Karpas-422 (cell line): ENCODE measurements around the gene NANOS3. TPM values are rescaled to one million over a fixed set of nuclear protein-coding genes. Genes with fewer than 3 reads are reported as not detected.
A peak's percentile ranks its signal among the peaks of the same experiment; 100 is the strongest.

Experiments used
- DNase-seq: peaks from one replicate; pipeline ENCODE4 v3.0.0-alpha.2; 2015
- H2AFZ ChIP-seq: fragments of 200-600 bp; sonication (generic); 2 replicates; pipeline ENCODE4 v1.6.1; 2014; ENCODE audit warnings: antibody characterized with exemption, low read length, mixed read lengths
- H3K27ac ChIP-seq: fragments of 200-600 bp; sonication (generic); 2 replicates; pipeline ENCODE4 v1.5.1; 2014; ENCODE audit warnings: mild to moderate bottlenecking, low read length, moderate library complexity
- H3K27me3 ChIP-seq: fragments of 200-600 bp; sonication (generic); 2 replicates; pipeline ENCODE4 v1.6.1; 2014; ENCODE audit warnings: low read length, mixed read lengths
- H3K36me3 ChIP-seq: fragments of 200-600 bp; sonication (generic); 2 replicates; pipeline ENCODE4 v1.6.1; 2014; ENCODE audit warnings: low read length, mixed read lengths; ENCODE audit not compliant: insufficient read depth
- H3K4me1 ChIP-seq: fragments of 200-600 bp; sonication (generic); 2 replicates; pipeline ENCODE4 v1.6.1; 2014; ENCODE audit warnings: mild to moderate bottlenecking, low read length, mixed read lengths
- H3K4me2 ChIP-seq: fragments of 200-600 bp; sonication (generic); 2 replicates; pipeline ENCODE4 v1.6.1; 2014; ENCODE audit warnings: low read length, low read depth, mild to moderate bottlenecking; ENCODE audit not compliant: poor library complexity, severe bottlenecking
- H3K4me3 ChIP-seq: fragments of 200-600 bp; sonication (generic); 2 replicates; pipeline ENCODE4 v1.5.1; 2014; ENCODE audit warnings: mild to moderate bottlenecking, antibody characterized with exemption, low read length, mixed read lengths
- H3K79me2 ChIP-seq: fragments of 200-600 bp; sonication (generic); 2 replicates; pipeline ENCODE4 v1.6.1; 2014; ENCODE audit warnings: mild to moderate bottlenecking, low read length, mixed read lengths
- H3K9ac ChIP-seq: fragments of 200-600 bp; sonication (generic); 2 replicates; pipeline ENCODE4 v1.6.0; 2014; ENCODE audit warnings: low read length
- H3K9me2 ChIP-seq: fragments of 200-600 bp; sonication (generic), shearing (Covaris generic); replicated peaks from 2 replicates; pipeline ENCODE4 v1.6.0; 2014; ENCODE audit warnings: mild to moderate bottlenecking, low read length, moderate library complexity; ENCODE audit not compliant: insufficient read depth
- H3K9me3 ChIP-seq: fragments of 300-700, 200-600 bp; sonication (generic); 2 replicates; pipeline ENCODE4 v1.6.1; 2014; ENCODE audit warnings: low read length, mixed read lengths
- H4K20me1 ChIP-seq: fragments of 200-600 bp; sonication (generic); 2 replicates; pipeline ENCODE4 v1.6.1; 2014; ENCODE audit warnings: mild to moderate bottlenecking, antibody characterized with exemption, low read length, low read depth; ENCODE audit not compliant: insufficient read depth
- total RNA-seq: library from RNA; depleted of rRNA; stranded (reverse); fragments of >200 nt; shearing (Covaris generic); gene quantifications from 2 replicates; pipeline ENCODE4 v1.2.3, GENCODE V29; 2014; ENCODE audit warnings: low replicate concordance

NANOS3 gene
- total RNA-seq, 1 experiment from 2014 or later: not detected

- H3K9ac ChIP-seq: no peak overlapping the region
- H2AFZ ChIP-seq: no peak overlapping the region
- H3K27ac ChIP-seq: no peak overlapping the region
- peaks cover 7% of the 10 kb centered on the region for H3K4me1 ChIP-seq
- DNase-seq: no peak
- H3K9me2 ChIP-seq: no peaks in the 10 kb centered on the region
- no peak overlapping the region for H3K4me3 ChIP-seq
- H3K27me3 ChIP-seq: no peaks in the 10 kb centered on the region
- no peak overlapping the region for H3K4me2 ChIP-seq
- H3K36me3 ChIP-seq: no peaks in the 10 kb centered on the region
- H3K9me3 ChIP-seq: no peaks in the 10 kb centered on the region
- H4K20me1 ChIP-seq: no peaks in the 10 kb centered on the region
- no peaks in the 10 kb centered on the region for H3K79me2 ChIP-seq
Measured at GRCh38 chr19:13885826-13886365, 9.0 kb downstream of the NANOS3 start.

- H3K4me2 ChIP-seq: no peak overlapping the region
- no peaks in the 10 kb centered on the region for H3K79me2 ChIP-seq
- H3K27me3 ChIP-seq: no peaks in the 10 kb centered on the region
- peaks cover 7% of the 10 kb centered on the region for H3K4me1 ChIP-seq
- H3K27ac ChIP-seq: no peak overlapping the region
- H3K36me3 ChIP-seq: no peaks in the 10 kb centered on the region
- H3K9me2 ChIP-seq: no peaks in the 10 kb centered on the region
- H4K20me1 ChIP-seq: no peaks in the 10 kb centered on the region
- H3K4me3 ChIP-seq: no peak overlapping the region
- H2AFZ ChIP-seq: no peak overlapping the region
- no peak for DNase-seq
- H3K9ac ChIP-seq: no peak overlapping the region
- no peaks in the 10 kb centered on the region for H3K9me3 ChIP-seq
Measured at GRCh38 chr19:13887018-13887436, 10.1 kb downstream of the NANOS3 start.

DNA sequence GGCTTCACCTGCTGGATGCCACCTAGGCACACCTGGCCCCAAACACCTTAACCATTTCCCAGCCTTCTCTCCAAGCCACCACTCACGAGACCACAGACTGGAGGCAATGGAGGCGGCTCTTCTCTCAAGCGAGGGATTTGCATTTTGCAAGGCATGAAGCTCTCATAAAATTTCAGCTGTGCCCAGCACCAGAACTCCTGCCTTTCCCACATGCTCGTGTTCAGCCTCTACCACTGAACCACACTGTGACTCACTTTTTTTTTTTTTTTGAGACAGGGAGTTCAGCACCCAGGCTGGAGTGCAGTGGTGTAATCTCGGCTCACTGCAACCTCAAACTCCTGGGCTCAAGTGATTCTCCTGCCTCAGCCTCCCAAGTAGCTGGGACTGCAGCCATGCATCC is 10.6 kb downstream of the NANOS3 start:
- DNase-seq: peak; percentile 51
- no peak overlapping the region for H3K27ac ChIP-seq
- H3K4me3 ChIP-seq: no peak overlapping the region
- no peak overlapping the region for H3K4me2 ChIP-seq
- no peaks in the 10 kb centered on the region for H3K27me3 ChIP-seq
- no peaks in the 10 kb centered on the region for H4K20me1 ChIP-seq
- H3K9ac ChIP-seq: no peak overlapping the region
- H3K9me2 ChIP-seq: no peaks in the 10 kb centered on the region
- no peaks in the 10 kb centered on the region for H3K36me3 ChIP-seq
- no peak overlapping the region for H2AFZ ChIP-seq
- H3K9me3 ChIP-seq: no peaks in the 10 kb centered on the region
- peaks cover 7% of the 10 kb centered on the region for H3K4me1 ChIP-seq
- no peaks in the 10 kb centered on the region for H3K79me2 ChIP-seq

- H4K20me1 ChIP-seq: no peaks in the 10 kb centered on the region
- no peak for DNase-seq
- H3K27me3 ChIP-seq: no peaks in the 10 kb centered on the region
- H3K9ac ChIP-seq: no peak overlapping the region
- no peaks in the 10 kb centered on the region for H3K9me2 ChIP-seq
- no peaks in the 10 kb centered on the region for H3K79me2 ChIP-seq
- no peak overlapping the region for H2AFZ ChIP-seq
- H3K4me3 ChIP-seq: no peak overlapping the region
- peaks cover 7% of the 10 kb centered on the region for H3K4me1 ChIP-seq
- H3K36me3 ChIP-seq: no peaks in the 10 kb centered on the region
- no peak overlapping the region for H3K27ac ChIP-seq
- H3K4me2 ChIP-seq: no peak overlapping the region
- H3K9me3 ChIP-seq: no peaks in the 10 kb centered on the region
Measured at GRCh38 chr19:13888281-13888680, 11.3 kb downstream of the NANOS3 start.

- no peaks in the 10 kb centered on the region for H3K9me2 ChIP-seq
- no peaks in the 10 kb centered on the region for H3K27me3 ChIP-seq
- no peak overlapping the region for H3K4me2 ChIP-seq
- H3K9ac ChIP-seq: no peak overlapping the region
- no peak overlapping the region for H2AFZ ChIP-seq
- no peak overlapping the region for H3K4me3 ChIP-seq
- no peaks in the 10 kb centered on the region for H3K9me3 ChIP-seq
- H4K20me1 ChIP-seq: no peaks in the 10 kb centered on the region
- no peaks in the 10 kb centered on the region for H3K79me2 ChIP-seq
- H3K36me3 ChIP-seq: no peaks in the 10 kb centered on the region
- peaks cover 7% of the 10 kb centered on the region for H3K4me1 ChIP-seq
- DNase-seq: no peak
- H3K27ac ChIP-seq: no peak overlapping the region
Measured at GRCh38 chr19:13890136-13890535, 13.2 kb downstream of the NANOS3 start.

- Histone ChIP-seq H4K20me1 (no peaks in the 10 kb centered on the region), H3K36me3 (no peaks in the 10 kb centered on the region), H3K9me3 (no peaks in the 10 kb centered on the region), H3K79me2 (no peaks in the 10 kb centered on the region), H3K27me3 (no peaks in the 10 kb centered on the region), H3K4me1 (no peaks in the 10 kb centered on the region), H2AFZ (no peak overlapping the region), H3K4me3 (no peak overlapping the region), H3K9me2 (no peaks in the 10 kb centered on the region), H3K9ac (no peak overlapping the region), H3K27ac (no peak overlapping the region), H3K4me2 (no peak overlapping the region)
- DNase-seq: no peak
Measured at GRCh38 chr19:13892870-13893269, 15.9 kb downstream of the NANOS3 start.

GRCh38 chr19:13894552-13894951 is 17.6 kb downstream of the NANOS3 start:
- H3K9me3 ChIP-seq: no peaks in the 10 kb centered on the region
- no peaks in the 10 kb centered on the region for H3K9me2 ChIP-seq
- H3K9ac ChIP-seq: no peak overlapping the region
- H3K4me2 ChIP-seq: no peak overlapping the region
- H3K36me3 ChIP-seq: no peaks in the 10 kb centered on the region
- no peak overlapping the region for H3K4me3 ChIP-seq
- no peak overlapping the region for H2AFZ ChIP-seq
- no peaks in the 10 kb centered on the region for H4K20me1 ChIP-seq
- no peak overlapping the region for H3K27ac ChIP-seq
- no peaks in the 10 kb centered on the region for H3K27me3 ChIP-seq
- no peaks in the 10 kb centered on the region for H3K79me2 ChIP-seq
- no peaks in the 10 kb centered on the region for H3K4me1 ChIP-seq
- DNase-seq: no peak

DNA sequence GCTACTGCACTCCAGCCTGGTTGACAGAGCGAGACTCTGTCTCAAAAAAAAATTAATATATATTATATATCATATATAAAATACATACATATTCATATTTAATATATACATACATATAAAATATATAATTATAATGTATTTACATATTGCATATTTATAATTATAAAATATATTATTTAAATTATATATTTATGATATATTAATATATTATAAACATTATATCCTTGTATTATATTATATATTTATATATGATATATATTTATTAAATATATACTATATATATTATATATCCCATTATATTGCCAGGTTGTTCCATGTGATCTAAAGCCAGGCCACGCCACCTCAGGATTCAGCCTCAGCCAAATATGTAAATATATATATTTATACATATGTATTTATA is 19.3 kb downstream of the NANOS3 start:
- Histone ChIP-seq H2AFZ (no peak overlapping the region), H3K36me3 (no peaks in the 10 kb centered on the region), H3K79me2 (no peaks in the 10 kb centered on the region), H4K20me1 (no peaks in the 10 kb centered on the region), H3K4me3 (no peak overlapping the region), H3K4me2 (no peak overlapping the region), H3K9me3 (no peaks in the 10 kb centered on the region), H3K4me1 (no peaks in the 10 kb centered on the region), H3K9ac (no peak overlapping the region), H3K9me2 (no peaks in the 10 kb centered on the region), H3K27me3 (no peaks in the 10 kb centered on the region), H3K27ac (no peak overlapping the region)
- no peak for DNase-seq

GRCh38 chr19:13899393-13899792 is 22.5 kb downstream of the NANOS3 start:
- Histone ChIP-seq H2AFZ (no peak overlapping the region), H3K36me3 (no peaks in the 10 kb centered on the region), H3K9me3 (no peaks in the 10 kb centered on the region), H3K27me3 (no peaks in the 10 kb centered on the region), H4K20me1 (no peaks in the 10 kb centered on the region), H3K9ac (no peak overlapping the region), H3K4me2 (no peak overlapping the region), H3K79me2 (no peaks in the 10 kb centered on the region), H3K4me1 (no peaks in the 10 kb centered on the region), H3K27ac (no peak overlapping the region), H3K4me3 (no peak overlapping the region), H3K9me2 (no peaks in the 10 kb centered on the region)
- no peak for DNase-seq
